ENCODE data around the gene ALG10. TPM values are rescaled to one million over a fixed set of nuclear protein-coding genes. Genes with fewer than 3 reads are reported as not detected.
"Not testable (repeated sequence)": the region's sequence is repeated elsewhere in the genome, so short reads cannot be mapped to it uniquely, and the experiment has no call there.

The ALG10 gene
- total RNA-seq, 4 donors from 2014 or later: 1.3 to 6.9 (median 4.8) TPM

DNA sequence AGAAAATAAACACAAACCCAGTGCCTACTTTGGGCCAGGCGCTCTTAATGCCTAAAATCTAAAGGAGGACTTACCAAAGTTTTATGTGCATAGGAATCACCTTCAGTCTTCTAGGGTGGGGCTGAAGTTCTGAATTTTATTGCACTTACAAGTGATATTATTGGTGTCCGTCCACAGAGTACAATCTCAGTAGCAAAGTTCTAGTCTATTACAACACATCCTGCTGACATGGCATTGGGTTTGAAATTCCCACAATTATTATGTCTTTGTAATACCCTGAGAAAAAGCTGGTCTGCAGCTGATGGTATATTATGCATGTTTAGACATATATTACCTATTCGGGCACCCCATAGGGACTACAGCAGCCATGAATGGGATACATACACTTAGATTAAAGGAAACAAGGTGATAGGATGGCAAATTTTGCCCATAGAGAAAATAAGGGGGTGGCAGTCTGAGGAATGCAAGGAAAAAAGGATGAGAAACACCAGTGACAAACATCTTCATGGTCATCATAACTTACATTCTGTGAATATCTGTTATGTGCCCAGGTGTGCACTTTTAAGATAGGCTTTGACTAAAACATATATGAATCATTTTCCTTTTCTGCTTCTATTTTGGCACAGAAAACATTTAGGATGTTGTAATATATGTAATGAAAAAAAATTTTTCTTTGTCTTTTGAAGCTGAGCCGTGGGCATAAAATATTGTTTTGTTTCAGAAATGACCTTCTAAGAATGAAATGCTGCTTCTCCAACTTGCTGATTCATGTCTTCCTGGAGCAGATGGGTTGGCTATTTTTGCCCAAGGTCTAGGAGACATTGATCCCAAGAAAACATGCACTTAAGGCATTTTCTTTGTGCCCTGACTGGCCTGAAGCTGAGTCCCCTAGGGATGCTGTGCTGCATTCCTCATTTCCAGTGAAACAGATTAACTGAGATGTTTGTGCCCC is 27.2 kb upstream of the ALG10 start:
- DNase-seq: no peak
- H3K4me1 ChIP-seq: no peaks in the 10 kb centered on the region
- no peak overlapping the region for H3K4me3 ChIP-seq
- WGBS, 2 donors: 55 to 57% methylated on average over 4 of the region's 4 CpGs
- no peak for TF ChIP-seq POLR2A (IDR thresholded peaks at IDR 0.05)
- TF ChIP-seq CTCF (IDR thresholded peaks at IDR 0.05): no peak
- H3K9me3 ChIP-seq: no peaks in the 10 kb centered on the region
- peaks cover 0 to 2% (median 0%) of the 10 kb centered on the region in 4 donors for H3K27me3 ChIP-seq
- intact Hi-C loops (cut with DNase I): no loop called here
- H3K36me3 ChIP-seq: no peaks in the 10 kb centered on the region
- no peak overlapping the region for H3K27ac ChIP-seq

GRCh38 chr12:34008835-34009234 is 13.5 kb upstream of the ALG10 start:
- H3K36me3 ChIP-seq; H3K4me1 ChIP-seq; DNase-seq; H3K4me3 ChIP-seq; H3K9me3 ChIP-seq; H3K27ac ChIP-seq; H3K27me3 ChIP-seq; intact Hi-C loops (cut with DNase I): not testable (repeated sequence)

DNA sequence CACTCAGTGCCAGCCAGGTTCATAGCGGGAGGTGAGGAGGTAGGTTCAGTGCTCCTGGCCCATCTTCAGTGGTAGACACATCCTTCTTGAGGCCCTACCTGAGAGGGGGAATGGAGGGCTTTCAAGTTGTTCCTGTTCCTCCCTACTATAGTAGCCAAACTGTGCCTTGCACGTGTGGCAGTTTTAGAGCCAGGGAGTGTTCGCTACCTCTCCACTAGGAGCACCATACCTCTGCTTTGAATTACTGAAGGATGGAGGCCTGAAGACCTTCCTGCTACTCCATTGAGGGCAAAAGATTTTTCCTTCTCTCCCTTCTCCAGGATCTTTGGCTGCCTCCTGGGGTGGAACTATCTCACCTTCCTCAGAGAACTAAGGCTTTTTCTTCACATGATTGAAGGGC is 5.9 kb upstream of the ALG10 start:
- intact Hi-C loops (cut with DNase I): no loop called here
- TF ChIP-seq CTCF (IDR thresholded peaks at IDR 0.05): no peak
- TF ChIP-seq POLR2A (IDR thresholded peaks at IDR 0.05): no peak
- no peak overlapping the region for H3K27ac ChIP-seq
- peaks cover 0 to 2% (median 0%) of the 10 kb centered on the region in 3 donors for H3K4me1 ChIP-seq
- no peaks in the 10 kb centered on the region for H3K36me3 ChIP-seq
- no peaks in the 10 kb centered on the region for H3K9me3 ChIP-seq
- 87 to 92% methylated on average over 2 to 3 of the region's 3 CpGs for WGBS, 2 donors
- H3K4me3 ChIP-seq: no peak overlapping the region
- no peak for DNase-seq
- H3K27me3 ChIP-seq: no peaks in the 10 kb centered on the region

- Histone ChIP-seq H3K4me1 (peaks cover 0 to 24% (median 8%) of the 10 kb centered on the region in 3 donors), H3K36me3 (peaks cover 0 to 3% (median 0%) of the 10 kb centered on the region in 3 donors), H3K27ac (peak overlapping the region in 1 of 4 donors; percentile 80), H3K4me3 (peak overlapping the region in 1 of 4 donors; percentile 85), H3K27me3 (no peaks in the 10 kb centered on the region), H3K9me3 (no peaks in the 10 kb centered on the region)
- 100% methylated on average over 1 of the region's 1 CpG for WGBS, 2 donors
- no peak for DNase-seq
- intact Hi-C loops (cut with DNase I): loop anchor here (10.0 kb wide), 1 partner anchor 1266 kb away; the partner anchor contains the start of gene YARS2
- TF ChIP-seq POLR2A (IDR thresholded peaks at IDR 0.05): no peak
- TF ChIP-seq CTCF (IDR thresholded peaks at IDR 0.05): no peak
These were observed 1.2 kb upstream of the ALG10 start for GRCh38 chr12:34021071-34021470.

GRCh38 chr12:34027661-34028060 is 5.4 kb downstream of the ALG10 start:
- 72 to 84% methylated on average over 2 of the region's 2 CpGs for WGBS, 2 donors
- H3K4me3 ChIP-seq, DNase-seq: not testable (repeated sequence)

GRCh38 chr12:34030591-34030990 is 8.3 kb downstream of the ALG10 start:
- Histone ChIP-seq H3K36me3 (peaks cover 0 to 5% (median 0%) of the 10 kb centered on the region in 3 donors), H3K27me3 (no peaks in the 10 kb centered on the region), H3K9me3 (no peaks in the 10 kb centered on the region), H3K27ac (no peak overlapping the region), H3K4me3 (no peak overlapping the region), H3K4me1 (no peaks in the 10 kb centered on the region)
- TF ChIP-seq POLR2A (IDR thresholded peaks at IDR 0.05) (no peak), CTCF (IDR thresholded peaks at IDR 0.05) (no peak)
- 77 to 90% methylated on average over 4 of the region's 4 CpGs for WGBS, 2 donors
- no peak for DNase-seq
- intact Hi-C loops (cut with DNase I): no loop called here

More at GRCh38 chr12:34027661-34028060, 5.4 kb downstream of the ALG10 start:
- intact Hi-C loops (cut with DNase I): loop anchor here (10.0 kb wide), 1 partner anchor 1273 kb away; the partner anchor contains the start of gene YARS2
- H3K36me3 ChIP-seq, H3K27ac ChIP-seq, H3K9me3 ChIP-seq, H3K27me3 ChIP-seq: not testable (repeated sequence)
- peaks cover 0 to 15% (median 4%) of the 10 kb centered on the region in 3 donors for H3K4me1 ChIP-seq
